Gastrocnemius medialis (tissue), 4 donors: ENCODE data around the gene TAS1R2. TPM values are rescaled to one million over a fixed set of nuclear protein-coding genes. Genes with fewer than 3 reads are reported as not detected.

ENCODE experiments used
- ATAC-seq, 2 donors: fragments of 150-250 bp; one replicate each; pipeline ENCODE4 v1.9.1; 2016
- DNase-seq, 2 donors: peaks; one replicate each; pipeline ENCODE4 v3.0.0-alpha.2; 2019
- H3K27ac ChIP-seq, 4 donors: fragments of 200-600 bp; sonication (generic); 1 replicate in 1 of 4; 2 replicates in 3 of 4; pipeline ENCODE4 v1.5.1; 2016 to 2018; ENCODE audit warnings: mild to moderate bottlenecking in 2 of 4, moderate library complexity in 1 of 4
- H3K27me3 ChIP-seq, 3 donors: fragments of 200-600 bp; sonication (generic) in 2 of 3; 1 replicate in 1 of 3; 2 replicates in 2 of 3; pipeline versions ENCODE4 v1.5.1 to v1.6.0; 2016 to 2019; ENCODE audit warnings: mild to moderate bottlenecking in 1 of 3, moderate library complexity in 1 of 3
- H3K36me3 ChIP-seq, 2 donors: fragments of 200-600 bp; sonication (generic) in 1 of 2; one replicate each; pipeline ENCODE4 v1.5.1; 2017 to 2018
- H3K4me1 ChIP-seq, 2 donors: fragments of 200-600 bp; sonication (generic) in 1 of 2; one replicate each; pipeline ENCODE4 v1.5.1; 2016 to 2017; ENCODE audit warnings: mild to moderate bottlenecking in 2 of 2
- H3K4me3 ChIP-seq, 4 donors: fragments of 200-600 bp; sonication (generic) in 3 of 4; 1 replicate in 1 of 4; 2 replicates in 3 of 4; pipeline ENCODE4 v1.5.1; 2016 to 2019; ENCODE audit warnings: mild to moderate bottlenecking in 2 of 4
- H3K9me3 ChIP-seq, 3 donors: fragments of 200-600 bp; sonication (generic) in 2 of 3; 1 replicate in 1 of 3; 2 replicates in 2 of 3; pipeline ENCODE4 v1.5.1; 2016 to 2019
- CTCF ChIP-seq, 5 experiments: fragments of 450-650 bp in 3 of 5; fragments of 200-600 bp in 2 of 5; sonication (generic) in 2 of 5; IDR thresholded peaks in 4 of 5; conservative IDR thresholded peaks in 1 of 5; 1 replicate in 4 of 5; 2 replicates in 1 of 5; pipeline ENCODE4 v1.5.1; 2016 to 2019; ENCODE audit warnings: antibody characterized with exemption in 5 of 5, mild to moderate bottlenecking in 3 of 5, moderate library complexity in 3 of 5
- POLR2A ChIP-seq, 2 donors: fragments of 450-650 bp; IDR thresholded peaks; one replicate each; pipeline ENCODE4 v1.6.1; 2017; ENCODE audit warnings: antibody characterized with exemption in 2 of 2, mild to moderate bottlenecking in 2 of 2, moderate library complexity in 2 of 2
- in situ Hi-C, 4 donors: fragments of 200-750 bp; cut with MboI; loops; one replicate each; pipeline versions ENCODE4 v1.15.0 to v1.8.0; 2017; ENCODE audit warnings: low sequenced_read_pairs in 4 of 4
- intact Hi-C: fragments of 100-400 bp; cut with DNase I; formaldehyde crosslinking; loops from one replicate; pipeline ENCODE4 v1.15.1; 2023; ENCODE audit warnings: low total_unique reads
- total RNA-seq, 4 donors: library from RNA; depleted of rRNA; stranded (reverse); fragments of >200 nt; gene quantifications; one replicate each; pipeline versions ENCODE4 v1.1.0 to v1.2.3, GENCODE V29; 2016

TAS1R2 gene
- total RNA-seq, 4 donors from 2014 or later: not detected

GRCh38 chr1:18805925-18806849 is 53.3 kb downstream of the TAS1R2 start:
- H3K27ac ChIP-seq: no peak overlapping the region
- no peak overlapping the region for H3K4me3 ChIP-seq
- peaks cover 0 to 12% (median 0%) of the 10 kb centered on the region in 3 donors for H3K27me3 ChIP-seq
- no peaks in the 10 kb centered on the region for H3K36me3 ChIP-seq
- H3K4me1 ChIP-seq: peaks cover 3 to 4% of the 10 kb centered on the region in 2 donors
- TF ChIP-seq POLR2A (IDR thresholded peaks at IDR 0.05) (no peak), CTCF (IDR thresholded peaks at IDR 0.05 in 4 of 5, conservative IDR thresholded peaks at IDR 0.05 in 1 of 5) (no peak)
- DNase-seq (no peak), ATAC-seq (no peak)
- intact Hi-C loops (loop anchor here (10.0 kb wide), 1 partner anchor 81 kb away; no protein-coding TSS in a partner anchor), in situ Hi-C loops (loop anchor here in 2 of 4 donors (25.0 kb wide), 1 partner anchor 219 kb away; no protein-coding TSS in a partner anchor)
- no peaks in the 10 kb centered on the region for H3K9me3 ChIP-seq

- intact Hi-C loops: loop anchor here (10.0 kb wide), 1 partner anchor 81 kb away; no protein-coding TSS in a partner anchor
These were observed 54.1 kb downstream of the TAS1R2 start for GRCh38 chr1:18805150-18805879.

GRCh38 chr1:18803851-18804250 is 55.6 kb downstream of the TAS1R2 start:
- intact Hi-C loops (loop anchor here (10.0 kb wide), 1 partner anchor 79 kb away; no protein-coding TSS in a partner anchor), in situ Hi-C loops (loop anchor here in 2 of 4 donors (25.0 kb wide), 1 partner anchor 217 kb away; no protein-coding TSS in a partner anchor)
- H3K4me3 ChIP-seq: no peak overlapping the region
- H3K27me3 ChIP-seq: peaks cover 0 to 12% (median 0%) of the 10 kb centered on the region in 3 donors
- H3K27ac ChIP-seq: no peak overlapping the region
- H3K4me1 ChIP-seq: peaks cover 3 to 4% of the 10 kb centered on the region in 2 donors
- no peak for TF ChIP-seq POLR2A (IDR thresholded peaks at IDR 0.05)
- no peak for TF ChIP-seq CTCF (IDR thresholded peaks at IDR 0.05 in 4 of 5, conservative IDR thresholded peaks at IDR 0.05 in 1 of 5)
- DNase-seq: no peak
- no peaks in the 10 kb centered on the region for H3K36me3 ChIP-seq
- no peak for ATAC-seq
- H3K9me3 ChIP-seq: no peaks in the 10 kb centered on the region

More at GRCh38 chr1:18805150-18805879, 54.1 kb downstream of the TAS1R2 start:
- in situ Hi-C loops: loop anchor here in 2 of 4 donors (25.0 kb wide), 1 partner anchor 218 kb away; no protein-coding TSS in a partner anchor
- peak in 1 of 2 donors; percentile 37 for ATAC-seq
- Histone ChIP-seq H3K4me3 (no peak overlapping the region), H3K27ac (no peak overlapping the region), H3K27me3 (peaks cover 0 to 12% (median 0%) of the 10 kb centered on the region in 3 donors), H3K9me3 (no peaks in the 10 kb centered on the region), H3K36me3 (no peaks in the 10 kb centered on the region), H3K4me1 (peaks cover 3 to 4% of the 10 kb centered on the region in 2 donors)
- DNase-seq: no peak
- TF ChIP-seq POLR2A (IDR thresholded peaks at IDR 0.05): no peak
- TF ChIP-seq CTCF (IDR thresholded peaks at IDR 0.05 in 4 of 5, conservative IDR thresholded peaks at IDR 0.05 in 1 of 5): no peak

GRCh38 chr1:18803151-18803791 is 56.2 kb downstream of the TAS1R2 start:
- ATAC-seq (no peak), DNase-seq (no peak)
- intact Hi-C loops (loop anchor here (10.0 kb wide), 1 partner anchor 78 kb away; no protein-coding TSS in a partner anchor), in situ Hi-C loops (loop anchor here in 2 of 4 donors (25.0 kb wide), 1 partner anchor 216 kb away; no protein-coding TSS in a partner anchor)
- TF ChIP-seq POLR2A (IDR thresholded peaks at IDR 0.05) (no peak), CTCF (IDR thresholded peaks at IDR 0.05 in 4 of 5, conservative IDR thresholded peaks at IDR 0.05 in 1 of 5) (no peak)
- Histone ChIP-seq H3K4me3 (no peak overlapping the region), H3K9me3 (no peaks in the 10 kb centered on the region), H3K27me3 (peaks cover 0 to 12% (median 0%) of the 10 kb centered on the region in 3 donors), H3K36me3 (no peaks in the 10 kb centered on the region), H3K4me1 (peaks cover 3 to 4% of the 10 kb centered on the region in 2 donors), H3K27ac (no peak overlapping the region)
